ENCODE results near the gene ZNF81. TPM values are rescaled to one million over a fixed set of nuclear protein-coding genes. Genes with fewer than 3 reads are reported as not detected.
"Not testable (repeated sequence)": the region's sequence is repeated elsewhere in the genome, so short reads cannot be mapped to it uniquely, and the experiment has no call there.

ZNF81 gene
- total RNA-seq, 1 donor from 2014 or later, result 11.0 TPM

- H3K4me3 Mint-ChIP-seq, result no peak overlapping the region
- peaks cover 5% of the 10 kb centered on the region for H3K9me3 Mint-ChIP-seq
- ATAC-seq (ENCODE audit: low read depth) (no peak), DNase-seq (no peak)
- POLR2A ChIA-PET, result no interaction called here
- TF ChIP-seq, protein P1, sequence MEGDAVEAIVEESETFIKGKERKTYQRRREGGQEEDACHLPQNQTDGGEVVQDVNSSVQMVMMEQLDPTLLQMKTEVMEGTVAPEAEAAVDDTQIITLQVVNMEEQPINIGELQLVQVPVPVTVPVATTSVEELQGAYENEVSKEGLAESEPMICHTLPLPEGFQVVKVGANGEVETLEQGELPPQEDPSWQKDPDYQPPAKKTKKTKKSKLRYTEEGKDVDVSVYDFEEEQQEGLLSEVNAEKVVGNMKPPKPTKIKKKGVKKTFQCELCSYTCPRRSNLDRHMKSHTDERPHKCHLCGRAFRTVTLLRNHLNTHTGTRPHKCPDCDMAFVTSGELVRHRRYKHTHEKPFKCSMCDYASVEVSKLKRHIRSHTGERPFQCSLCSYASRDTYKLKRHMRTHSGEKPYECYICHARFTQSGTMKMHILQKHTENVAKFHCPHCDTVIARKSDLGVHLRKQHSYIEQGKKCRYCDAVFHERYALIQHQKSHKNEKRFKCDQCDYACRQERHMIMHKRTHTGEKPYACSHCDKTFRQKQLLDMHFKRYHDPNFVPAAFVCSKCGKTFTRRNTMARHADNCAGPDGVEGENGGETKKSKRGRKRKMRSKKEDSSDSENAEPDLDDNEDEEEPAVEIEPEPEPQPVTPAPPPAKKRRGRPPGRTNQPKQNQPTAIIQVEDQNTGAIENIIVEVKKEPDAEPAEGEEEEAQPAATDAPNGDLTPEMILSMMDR (IDR thresholded peaks at IDR 0.05), result no peak
- no peaks in the 10 kb centered on the region for H3K27me3 Mint-ChIP-seq
- CTCF ChIA-PET, result no interaction called here
- intact Hi-C loops (cut with micrococcal nuclease), result no loop called here
- H3K4me1 Mint-ChIP-seq, result peaks cover 4% of the 10 kb centered on the region
- no peaks in the 10 kb centered on the region for H3K36me3 Mint-ChIP-seq (ENCODE audit: low read depth)
- no peak overlapping the region for H3K27ac Mint-ChIP-seq
Observed at GRCh38 chrX:47941423-47941822, 104.7 kb downstream of the ZNF81 start.

DNA sequence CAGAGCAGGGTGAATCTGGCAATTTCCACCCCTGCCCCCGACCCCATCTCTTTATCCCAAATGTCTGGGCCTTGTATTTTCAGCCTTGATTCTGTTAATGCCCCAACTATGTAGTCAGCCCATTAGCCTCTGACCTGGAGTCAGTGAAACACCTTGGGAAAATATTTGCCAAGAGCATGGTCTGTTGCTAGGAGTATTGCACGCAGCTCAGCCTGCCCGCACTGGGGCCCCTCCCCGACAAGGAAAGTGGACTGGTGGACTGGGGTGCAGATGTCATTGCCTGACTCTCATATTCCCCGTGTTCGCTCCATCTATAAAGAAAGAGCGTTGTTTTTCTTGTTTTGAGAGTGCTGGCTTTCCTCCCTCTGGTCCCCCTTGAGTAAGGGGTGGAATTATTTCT is 118.6 kb downstream of the ZNF81 start:
- H3K4me1 Mint-ChIP-seq; H3K36me3 Mint-ChIP-seq (ENCODE audit: low read depth); H3K9me3 Mint-ChIP-seq; H3K27me3 Mint-ChIP-seq; H3K27ac Mint-ChIP-seq; DNase-seq; CTCF ChIA-PET; H3K4me3 Mint-ChIP-seq; intact Hi-C loops (cut with micrococcal nuclease); POLR2A ChIA-PET; ATAC-seq (ENCODE audit: low read depth): not testable (repeated sequence)

- Mint-ChIP-seq H3K36me3 (ENCODE audit: low read depth) (no peaks in the 10 kb centered on the region), H3K27me3 (no peaks in the 10 kb centered on the region), H3K27ac (no peak overlapping the region), H3K9me3 (peaks cover 2% of the 10 kb centered on the region), H3K4me1 (peaks cover 11% of the 10 kb centered on the region), H3K4me3 (no peak overlapping the region)
- intact Hi-C loops (cut with micrococcal nuclease), result no loop called here
- DNase-seq (no peak), ATAC-seq (ENCODE audit: low read depth) (no peak)
- TF ChIP-seq, protein P1 (IDR thresholded peaks at IDR 0.05), result no peak
- ChIA-PET POLR2A (no interaction called here), CTCF (no interaction called here)
Observed at GRCh38 chrX:47956016-47956415, 119.3 kb downstream of the ZNF81 start.

DNA sequence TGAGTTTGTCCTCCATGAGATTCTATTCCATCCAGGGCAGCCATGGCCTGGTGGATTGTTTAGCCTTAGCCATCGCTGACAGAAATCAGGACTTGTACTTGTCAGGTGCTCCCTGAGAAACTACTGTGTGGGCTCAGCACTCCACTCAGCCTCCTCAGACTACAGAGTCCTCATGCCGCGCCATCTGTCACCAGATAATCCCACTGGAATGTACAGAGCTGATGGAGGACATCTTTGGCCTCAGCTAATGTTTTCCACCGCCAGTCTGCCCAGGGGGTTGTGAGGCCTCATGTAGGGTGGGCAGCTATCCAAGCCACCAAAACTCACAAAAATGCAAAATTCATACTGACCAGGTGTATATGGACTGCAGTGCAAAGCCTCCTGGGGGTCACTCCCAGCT is 121.5 kb downstream of the ZNF81 start:
- DNase-seq; H3K27ac Mint-ChIP-seq; ATAC-seq (ENCODE audit: low read depth); POLR2A ChIA-PET; H3K36me3 Mint-ChIP-seq (ENCODE audit: low read depth); intact Hi-C loops (cut with micrococcal nuclease); H3K4me3 Mint-ChIP-seq; H3K9me3 Mint-ChIP-seq; CTCF ChIA-PET; H3K27me3 Mint-ChIP-seq: not testable (repeated sequence)
- peaks cover 18% of the 10 kb centered on the region for H3K4me1 Mint-ChIP-seq

GRCh38 chrX:47958761-47959342 is 122.2 kb downstream of the ZNF81 start:
- ATAC-seq (ENCODE audit: low read depth) (peak; percentile 52), DNase-seq (no peak)
- no peak overlapping the region for H3K4me3 Mint-ChIP-seq
- ChIA-PET POLR2A (no interaction called here), CTCF (no interaction called here)
- no peaks in the 10 kb centered on the region for H3K36me3 Mint-ChIP-seq (ENCODE audit: low read depth)
- H3K9me3 Mint-ChIP-seq, result no peaks in the 10 kb centered on the region
- no peaks in the 10 kb centered on the region for H3K27me3 Mint-ChIP-seq
- peaks cover 18% of the 10 kb centered on the region for H3K4me1 Mint-ChIP-seq
- TF ChIP-seq, protein P1 (IDR thresholded peaks at IDR 0.05), result no peak
- no peak overlapping the region for H3K27ac Mint-ChIP-seq
- intact Hi-C loops (cut with micrococcal nuclease), result no loop called here

- ChIA-PET CTCF (no interaction called here), POLR2A (interaction anchor here (1.0 kb wide), 1 partner anchor 614 kb away, joined by 3 read pairs; the partner anchor contains the start of gene RBM3)
- peaks cover 18% of the 10 kb centered on the region for H3K4me1 Mint-ChIP-seq
- H3K36me3 Mint-ChIP-seq (ENCODE audit: low read depth), result no peaks in the 10 kb centered on the region
- peak overlapping the region; percentile 20 for H3K4me3 Mint-ChIP-seq
- TF ChIP-seq, protein P1 (IDR thresholded peaks at IDR 0.05), result no peak
- ATAC-seq (ENCODE audit: low read depth), result no peak
- no peak for DNase-seq
- no peak overlapping the region for H3K27ac Mint-ChIP-seq
- intact Hi-C loops (cut with micrococcal nuclease), result no loop called here
- no peaks in the 10 kb centered on the region for H3K27me3 Mint-ChIP-seq
- peaks cover 5% of the 10 kb centered on the region for H3K9me3 Mint-ChIP-seq
Observed at GRCh38 chrX:47960406-47960805, 123.7 kb downstream of the ZNF81 start.

- H3K27me3 Mint-ChIP-seq; DNase-seq; H3K9me3 Mint-ChIP-seq; H3K4me3 Mint-ChIP-seq; POLR2A ChIA-PET; CTCF ChIA-PET; ATAC-seq (ENCODE audit: low read depth); H3K27ac Mint-ChIP-seq; H3K36me3 Mint-ChIP-seq (ENCODE audit: low read depth); intact Hi-C loops (cut with micrococcal nuclease): not testable (repeated sequence)
- H3K4me1 Mint-ChIP-seq, result peaks cover 18% of the 10 kb centered on the region
Observed at GRCh38 chrX:47961830-47962229, 125.1 kb downstream of the ZNF81 start.

DNA sequence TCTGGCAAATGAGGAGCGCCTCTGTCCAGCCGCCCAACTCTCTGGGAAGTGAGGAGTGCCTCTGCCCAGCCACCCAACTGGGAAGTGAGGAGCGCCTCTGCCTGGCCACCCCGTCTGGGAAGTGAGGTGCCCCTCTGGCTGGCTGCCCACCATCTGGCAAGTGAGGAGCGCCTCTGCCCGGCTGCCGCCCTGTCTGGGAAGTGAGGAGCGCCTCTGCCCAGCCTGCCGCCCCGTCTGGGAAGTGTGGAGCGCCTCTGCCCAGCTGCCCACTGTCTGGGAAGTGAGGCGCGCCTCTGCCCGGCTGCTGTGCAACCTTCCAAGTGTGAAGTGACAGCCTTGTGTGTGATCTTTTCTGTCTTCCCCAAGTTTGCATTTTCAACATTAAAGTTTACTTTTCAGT is 128.8 kb downstream of the ZNF81 start:
- intact Hi-C loops (cut with micrococcal nuclease); H3K9me3 Mint-ChIP-seq; H3K36me3 Mint-ChIP-seq (ENCODE audit: low read depth); DNase-seq; POLR2A ChIA-PET; ATAC-seq (ENCODE audit: low read depth); H3K4me3 Mint-ChIP-seq; H3K27ac Mint-ChIP-seq; CTCF ChIA-PET; H3K27me3 Mint-ChIP-seq: not testable (repeated sequence)
- peaks cover 11% of the 10 kb centered on the region for H3K4me1 Mint-ChIP-seq
